ENCODE measurements around the gene PLRG1. TPM values are rescaled to one million over a fixed set of nuclear protein-coding genes. Genes with fewer than 3 reads are reported as not detected.

Gene PLRG1
- total and polyA plus RNA-seq, 2 of the 8 experiments (the other 6 are each of a cell fraction or from before 2014, with no cell fraction given), result 63.5 to 108 TPM

- Histone ChIP-seq H3K18ac (ENCODE audit: extremely low read depth, low read length) (no peak overlapping the region), H2BK120ac (replicated peaks; ENCODE audit: low read depth, low read length) (no peak overlapping the region), H2AFZ (ENCODE audit: low read length) (no peak overlapping the region), H3K23me2 (ENCODE audit: low read depth, low read length) (no peaks in the 10 kb centered on the region), H3K9me3 (ENCODE audit: insufficient read depth in 2 of 2, low read depth in 1 of 2, low read length in 1 of 2) (no peaks in the 10 kb centered on the region), H4K5ac (ENCODE audit: insufficient read length, low read depth, low read length) (no peak overlapping the region), H3K27me3 (replicated peaks in 1 of 4; ENCODE audit: control insufficient read depth in 3 of 4, extremely low read depth in 1 of 4, insufficient read depth in 3 of 4, low read length in 3 of 4) (no peaks in the 10 kb centered on the region), H3K27ac (ENCODE audit: low read depth, low read length) (no peak overlapping the region), H2BK20ac (ENCODE audit: low read length) (no peak overlapping the region), H3K4me3 (ENCODE audit: extremely low read depth in 1 of 4, insufficient read depth in 2 of 4, low read depth in 3 of 4, low read length in 4 of 4) (no peak overlapping the region), H2BK5ac (ENCODE audit: low read depth, low read length) (no peak overlapping the region), H3K4ac (replicated peaks; ENCODE audit: insufficient read length, low read depth, low read length) (no peak overlapping the region), H3K4me2 (ENCODE audit: insufficient read depth in 1 of 2, low read depth in 2 of 2, low read length in 2 of 2) (no peak overlapping the region), H4K20me1 (replicated peaks in 1 of 2; ENCODE audit: control insufficient read depth in 1 of 2, insufficient read depth in 2 of 2, low read length in 2 of 2) (no peaks in the 10 kb centered on the region), H3K4me1 (replicated peaks in 1 of 4; ENCODE audit: control insufficient read depth in 3 of 4, insufficient read depth in 4 of 4, low read length in 3 of 4) (no peaks in the 10 kb centered on the region), H2BK15ac (ENCODE audit: low read length) (no peak overlapping the region), H3K79me1 (ENCODE audit: low read depth, low read length) (no peaks in the 10 kb centered on the region), H3K9ac (replicated peaks in 1 of 4; ENCODE audit: extremely low read depth in 1 of 4, low read depth in 3 of 4, low read length in 3 of 4) (no peak overlapping the region), H3K79me2 (ENCODE audit: control insufficient read depth in 1 of 2, insufficient read depth in 2 of 2, low read length in 2 of 2) (no peaks in the 10 kb centered on the region), H3K14ac (ENCODE audit: insufficient read length) (no peak overlapping the region), H4K8ac (ENCODE audit: extremely low read depth, insufficient read depth, low read length) (no peak overlapping the region), H3K56ac (replicated peaks; ENCODE audit: insufficient read length, low read depth, low read length) (no peak overlapping the region), H3K23ac (ENCODE audit: insufficient read length) (no peak overlapping the region), H2BK12ac (ENCODE audit: low read depth, low read length) (no peak overlapping the region), H2AK5ac (ENCODE audit: low read depth, low read length) (no peak overlapping the region), H4K91ac (replicated peaks; ENCODE audit: insufficient read length, low read length) (no peak overlapping the region), H3K36me3 (ENCODE audit: control insufficient read depth in 2 of 4, insufficient read depth in 4 of 4, low read length in 3 of 4) (no peaks in the 10 kb centered on the region)
- FAIRE-seq (no peak), DNase-seq (ENCODE audit: low read depth in 1 of 2, low spot score in 2 of 2) (no peak)
- 88% methylated on average over 6 of the region's 6 CpGs; no CpG with 5 or more reads in 1 of the 2 experiments for WGBS, 2 experiments (ENCODE audit: extremely low coverage in 1 of 2, insufficient coverage in 1 of 2, insufficient read length in 1 of 2, insufficient replicate concordance in 2 of 2, low coverage in 1 of 2, low lambda C conversion rate in 2 of 2, missing lambda C conversion rate in 1 of 2)
- ChIA-PET CTCF (ENCODE audit: partially characterized antibody) (interaction anchor here (0.7 to 6.7 kb wide), 8 partner anchors 9 to 59 kb away, joined by 3 to 47 read pairs (median 4); partner anchors contain the start of gene PLRG1), POLR2A (ENCODE audit: partially characterized antibody) (no interaction called here)
- TF ChIP-seq EZH2 (IDR thresholded peaks at IDR 0.05; ENCODE audit: low read depth, low read length, severe bottlenecking) (no peak), POLR2AphosphoS5 (IDR thresholded peaks at IDR 0.05; ENCODE audit: low read depth, low read length) (no peak), CBX8 (IDR thresholded peaks at IDR 0.05; ENCODE audit: borderline replicate concordance, low read depth, low read length) (no peak), TEAD4 (IDR thresholded peaks at IDR 0.05; ENCODE audit: low read depth, low read length) (no peak), CREB1 (IDR thresholded peaks at IDR 0.05) (no peak)
Observed at GRCh38 chr4:154565704-154566103, 15.5 kb upstream of the PLRG1 start.

Measured in H1 (cell line).